GM23338 (cell line): ENCODE results near the gene ZSWIM3.

Source experiments
- CREB1 ChIP-seq: fragments of 250-450 bp; sonication (Bioruptor Pico); IDR thresholded peaks from 2 replicates; pipeline ENCODE4 v1.5.0; 2020; ENCODE audit warnings: low read depth, mild to moderate bottlenecking, moderate library complexity
- EZH2 ChIP-seq: fragments of 200-600 bp; sonication (generic); IDR thresholded peaks from one replicate; pipeline ENCODE4 v1.8.0; 2017; ENCODE audit warnings: antibody characterized with exemption, mild to moderate bottlenecking, low read depth; ENCODE audit not compliant: unreplicated experiment
- EZH2phosphoT487 ChIP-seq: fragments of 200-600 bp; sonication (generic); IDR thresholded peaks from one replicate; pipeline ENCODE4 v1.8.1; 2018; ENCODE audit warnings: antibody characterized with exemption; ENCODE audit not compliant: unreplicated experiment
- JUNB ChIP-seq: IDR thresholded peaks from one replicate; pipeline ENCODE4 v1.6.1; 2016; ENCODE audit warnings: antibody characterized with exemption; ENCODE audit not compliant: unreplicated experiment
- NANOG ChIP-seq: IDR thresholded peaks from 2 replicates; pipeline ENCODE4 v1.6.1; 2016; ENCODE audit warnings: antibody characterized with exemption, borderline replicate concordance
- POLR2AphosphoS5 ChIP-seq: IDR thresholded peaks from 2 replicates; pipeline ENCODE4 v1.6.1; 2016; ENCODE audit warnings: antibody characterized with exemption, low read depth
- STAT1 ChIP-seq: IDR thresholded peaks from one replicate; pipeline ENCODE4 v1.6.1; 2016; ENCODE audit warnings: antibody characterized with exemption; ENCODE audit not compliant: unreplicated experiment
- ZNF114 ChIP-seq: fragments of 250-450 bp; sonication (Bioruptor Pico); IDR thresholded peaks from 2 replicates; pipeline ENCODE4 v1.5.0; 2020; ENCODE audit warnings: mild to moderate bottlenecking, moderate library complexity
- ZNF331 ChIP-seq: fragments of 250-450 bp; sonication (Bioruptor Pico); IDR thresholded peaks from 2 replicates; pipeline ENCODE4 v1.5.0; 2020; ENCODE audit warnings: low read depth, mild to moderate bottlenecking, moderate library complexity
- TF ChIP-seq, protein P1 (sequence below), 2 experiments: fragments of 200-600 bp in 1 of 2; sonication (generic) in 1 of 2; conservative IDR thresholded peaks; 2 replicates each; pipeline versions ENCODE4 v1.5.1 to v1.6.1; 2016 to 2017; ENCODE audit warnings: antibody characterized with exemption in 2 of 2, low read depth in 2 of 2, mild to moderate bottlenecking in 2 of 2, moderate library complexity in 1 of 2
- TF ChIP-seq, protein P2 (sequence below): fragments of 250-450 bp; sonication (Bioruptor Pico); IDR thresholded peaks from 2 replicates; pipeline ENCODE4 v1.5.0; 2020; ENCODE audit warnings: mild to moderate bottlenecking, moderate library complexity
- TF ChIP-seq, protein P3 (sequence below): IDR thresholded peaks from one replicate; pipeline ENCODE4 v1.6.1; 2018; ENCODE audit warnings: antibody characterized with exemption; ENCODE audit not compliant: unreplicated experiment
- TF ChIP-seq, protein P4 (sequence below): IDR thresholded peaks from 2 replicates; pipeline ENCODE4 v1.6.1; 2016; ENCODE audit warnings: antibody characterized with exemption

DNA sequence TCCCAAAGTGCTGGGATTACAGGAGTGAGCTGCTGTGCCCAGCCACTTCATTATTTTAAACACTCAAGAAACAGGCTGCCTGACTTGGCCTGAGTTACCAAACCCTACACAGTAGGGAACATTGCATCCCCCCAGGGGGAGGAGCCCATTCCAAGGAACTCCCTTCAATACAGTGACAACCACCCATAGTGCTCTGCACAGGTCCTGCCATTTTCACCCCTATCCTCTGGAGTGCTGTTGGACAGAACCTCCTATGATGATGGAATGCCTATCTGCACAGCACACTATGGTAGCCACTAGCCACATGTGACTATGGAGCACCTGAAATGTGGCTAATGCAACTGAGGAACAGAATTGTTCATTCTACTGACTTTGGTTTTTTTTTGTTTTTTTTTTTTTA is 12.0 kb upstream of the ZSWIM3 start:
- TF ChIP-seq, protein P1, sequence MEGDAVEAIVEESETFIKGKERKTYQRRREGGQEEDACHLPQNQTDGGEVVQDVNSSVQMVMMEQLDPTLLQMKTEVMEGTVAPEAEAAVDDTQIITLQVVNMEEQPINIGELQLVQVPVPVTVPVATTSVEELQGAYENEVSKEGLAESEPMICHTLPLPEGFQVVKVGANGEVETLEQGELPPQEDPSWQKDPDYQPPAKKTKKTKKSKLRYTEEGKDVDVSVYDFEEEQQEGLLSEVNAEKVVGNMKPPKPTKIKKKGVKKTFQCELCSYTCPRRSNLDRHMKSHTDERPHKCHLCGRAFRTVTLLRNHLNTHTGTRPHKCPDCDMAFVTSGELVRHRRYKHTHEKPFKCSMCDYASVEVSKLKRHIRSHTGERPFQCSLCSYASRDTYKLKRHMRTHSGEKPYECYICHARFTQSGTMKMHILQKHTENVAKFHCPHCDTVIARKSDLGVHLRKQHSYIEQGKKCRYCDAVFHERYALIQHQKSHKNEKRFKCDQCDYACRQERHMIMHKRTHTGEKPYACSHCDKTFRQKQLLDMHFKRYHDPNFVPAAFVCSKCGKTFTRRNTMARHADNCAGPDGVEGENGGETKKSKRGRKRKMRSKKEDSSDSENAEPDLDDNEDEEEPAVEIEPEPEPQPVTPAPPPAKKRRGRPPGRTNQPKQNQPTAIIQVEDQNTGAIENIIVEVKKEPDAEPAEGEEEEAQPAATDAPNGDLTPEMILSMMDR (conservative IDR thresholded peaks at IDR 0.05; ENCODE audit: low read depth in 2 of 2): no peak
- no peak for TF ChIP-seq EZH2
- no peak for TF ChIP-seq JUNB
- no peak for TF ChIP-seq POLR2AphosphoS5
- TF ChIP-seq CREB1 (CRISPR knock-in tag): no peak
- TF ChIP-seq, protein P2, sequence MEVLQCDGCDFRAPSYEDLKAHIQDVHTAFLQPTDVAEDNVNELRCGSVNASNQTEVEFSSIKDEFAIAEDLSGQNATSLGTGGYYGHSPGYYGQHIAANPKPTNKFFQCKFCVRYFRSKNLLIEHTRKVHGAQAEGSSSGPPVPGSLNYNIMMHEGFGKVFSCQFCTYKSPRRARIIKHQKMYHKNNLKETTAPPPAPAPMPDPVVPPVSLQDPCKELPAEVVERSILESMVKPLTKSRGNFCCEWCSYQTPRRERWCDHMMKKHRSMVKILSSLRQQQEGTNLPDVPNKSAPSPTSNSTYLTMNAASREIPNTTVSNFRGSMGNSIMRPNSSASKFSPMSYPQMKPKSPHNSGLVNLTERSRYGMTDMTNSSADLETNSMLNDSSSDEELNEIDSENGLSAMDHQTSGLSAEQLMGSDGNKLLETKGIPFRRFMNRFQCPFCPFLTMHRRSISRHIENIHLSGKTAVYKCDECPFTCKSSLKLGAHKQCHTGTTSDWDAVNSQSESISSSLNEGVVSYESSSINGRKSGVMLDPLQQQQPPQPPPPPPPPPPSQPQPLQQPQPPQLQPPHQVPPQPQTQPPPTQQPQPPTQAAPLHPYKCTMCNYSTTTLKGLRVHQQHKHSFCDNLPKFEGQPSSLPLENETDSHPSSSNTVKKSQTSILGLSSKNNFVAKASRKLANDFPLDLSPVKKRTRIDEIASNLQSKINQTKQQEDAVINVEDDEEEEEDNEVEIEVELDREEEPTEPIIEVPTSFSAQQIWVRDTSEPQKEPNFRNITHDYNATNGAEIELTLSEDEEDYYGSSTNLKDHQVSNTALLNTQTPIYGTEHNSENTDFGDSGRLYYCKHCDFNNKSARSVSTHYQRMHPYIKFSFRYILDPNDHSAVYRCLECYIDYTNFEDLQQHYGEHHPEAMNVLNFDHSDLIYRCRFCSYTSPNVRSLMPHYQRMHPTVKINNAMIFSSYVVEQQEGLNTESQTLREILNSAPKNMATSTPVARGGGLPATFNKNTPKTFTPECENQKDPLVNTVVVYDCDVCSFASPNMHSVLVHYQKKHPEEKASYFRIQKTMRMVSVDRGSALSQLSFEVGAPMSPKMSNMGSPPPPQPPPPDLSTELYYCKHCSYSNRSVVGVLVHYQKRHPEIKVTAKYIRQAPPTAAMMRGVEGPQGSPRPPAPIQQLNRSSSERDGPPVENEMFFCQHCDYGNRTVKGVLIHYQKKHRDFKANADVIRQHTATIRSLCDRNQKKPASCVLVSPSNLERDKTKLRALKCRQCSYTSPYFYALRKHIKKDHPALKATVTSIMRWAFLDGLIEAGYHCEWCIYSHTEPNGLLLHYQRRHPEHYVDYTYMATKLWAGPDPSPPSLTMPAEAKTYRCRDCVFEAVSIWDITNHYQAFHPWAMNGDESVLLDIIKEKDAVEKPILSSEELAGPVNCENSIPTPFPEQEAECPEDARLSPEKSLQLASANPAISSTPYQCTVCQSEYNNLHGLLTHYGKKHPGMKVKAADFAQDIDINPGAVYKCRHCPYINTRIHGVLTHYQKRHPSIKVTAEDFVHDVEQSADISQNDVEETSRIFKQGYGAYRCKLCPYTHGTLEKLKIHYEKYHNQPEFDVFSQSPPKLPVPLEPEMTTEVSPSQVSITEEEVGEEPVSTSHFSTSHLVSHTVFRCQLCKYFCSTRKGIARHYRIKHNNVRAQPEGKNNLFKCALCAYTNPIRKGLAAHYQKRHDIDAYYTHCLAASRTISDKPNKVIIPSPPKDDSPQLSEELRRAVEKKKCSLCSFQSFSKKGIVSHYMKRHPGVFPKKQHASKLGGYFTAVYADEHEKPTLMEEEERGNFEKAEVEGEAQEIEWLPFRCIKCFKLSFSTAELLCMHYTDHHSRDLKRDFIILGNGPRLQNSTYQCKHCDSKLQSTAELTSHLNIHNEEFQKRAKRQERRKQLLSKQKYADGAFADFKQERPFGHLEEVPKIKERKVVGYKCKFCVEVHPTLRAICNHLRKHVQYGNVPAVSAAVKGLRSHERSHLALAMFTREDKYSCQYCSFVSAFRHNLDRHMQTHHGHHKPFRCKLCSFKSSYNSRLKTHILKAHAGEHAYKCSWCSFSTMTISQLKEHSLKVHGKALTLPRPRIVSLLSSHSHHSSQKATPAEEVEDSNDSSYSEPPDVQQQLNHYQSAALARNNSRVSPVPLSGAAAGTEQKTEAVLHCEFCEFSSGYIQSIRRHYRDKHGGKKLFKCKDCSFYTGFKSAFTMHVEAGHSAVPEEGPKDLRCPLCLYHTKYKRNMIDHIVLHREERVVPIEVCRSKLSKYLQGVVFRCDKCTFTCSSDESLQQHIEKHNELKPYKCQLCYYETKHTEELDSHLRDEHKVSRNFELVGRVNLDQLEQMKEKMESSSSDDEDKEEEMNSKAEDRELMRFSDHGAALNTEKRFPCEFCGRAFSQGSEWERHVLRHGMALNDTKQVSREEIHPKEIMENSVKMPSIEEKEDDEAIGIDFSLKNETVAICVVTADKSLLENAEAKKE (CRISPR knock-in tag): no peak
- TF ChIP-seq, protein P3, sequence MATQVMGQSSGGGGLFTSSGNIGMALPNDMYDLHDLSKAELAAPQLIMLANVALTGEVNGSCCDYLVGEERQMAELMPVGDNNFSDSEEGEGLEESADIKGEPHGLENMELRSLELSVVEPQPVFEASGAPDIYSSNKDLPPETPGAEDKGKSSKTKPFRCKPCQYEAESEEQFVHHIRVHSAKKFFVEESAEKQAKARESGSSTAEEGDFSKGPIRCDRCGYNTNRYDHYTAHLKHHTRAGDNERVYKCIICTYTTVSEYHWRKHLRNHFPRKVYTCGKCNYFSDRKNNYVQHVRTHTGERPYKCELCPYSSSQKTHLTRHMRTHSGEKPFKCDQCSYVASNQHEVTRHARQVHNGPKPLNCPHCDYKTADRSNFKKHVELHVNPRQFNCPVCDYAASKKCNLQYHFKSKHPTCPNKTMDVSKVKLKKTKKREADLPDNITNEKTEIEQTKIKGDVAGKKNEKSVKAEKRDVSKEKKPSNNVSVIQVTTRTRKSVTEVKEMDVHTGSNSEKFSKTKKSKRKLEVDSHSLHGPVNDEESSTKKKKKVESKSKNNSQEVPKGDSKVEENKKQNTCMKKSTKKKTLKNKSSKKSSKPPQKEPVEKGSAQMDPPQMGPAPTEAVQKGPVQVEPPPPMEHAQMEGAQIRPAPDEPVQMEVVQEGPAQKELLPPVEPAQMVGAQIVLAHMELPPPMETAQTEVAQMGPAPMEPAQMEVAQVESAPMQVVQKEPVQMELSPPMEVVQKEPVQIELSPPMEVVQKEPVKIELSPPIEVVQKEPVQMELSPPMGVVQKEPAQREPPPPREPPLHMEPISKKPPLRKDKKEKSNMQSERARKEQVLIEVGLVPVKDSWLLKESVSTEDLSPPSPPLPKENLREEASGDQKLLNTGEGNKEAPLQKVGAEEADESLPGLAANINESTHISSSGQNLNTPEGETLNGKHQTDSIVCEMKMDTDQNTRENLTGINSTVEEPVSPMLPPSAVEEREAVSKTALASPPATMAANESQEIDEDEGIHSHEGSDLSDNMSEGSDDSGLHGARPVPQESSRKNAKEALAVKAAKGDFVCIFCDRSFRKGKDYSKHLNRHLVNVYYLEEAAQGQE: no peak
- TF ChIP-seq, protein P4, sequence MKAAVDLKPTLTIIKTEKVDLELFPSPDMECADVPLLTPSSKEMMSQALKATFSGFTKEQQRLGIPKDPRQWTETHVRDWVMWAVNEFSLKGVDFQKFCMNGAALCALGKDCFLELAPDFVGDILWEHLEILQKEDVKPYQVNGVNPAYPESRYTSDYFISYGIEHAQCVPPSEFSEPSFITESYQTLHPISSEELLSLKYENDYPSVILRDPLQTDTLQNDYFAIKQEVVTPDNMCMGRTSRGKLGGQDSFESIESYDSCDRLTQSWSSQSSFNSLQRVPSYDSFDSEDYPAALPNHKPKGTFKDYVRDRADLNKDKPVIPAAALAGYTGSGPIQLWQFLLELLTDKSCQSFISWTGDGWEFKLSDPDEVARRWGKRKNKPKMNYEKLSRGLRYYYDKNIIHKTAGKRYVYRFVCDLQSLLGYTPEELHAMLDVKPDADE: no peak
- no peak for TF ChIP-seq STAT1
- no peak for TF ChIP-seq EZH2phosphoT487
- TF ChIP-seq NANOG: no peak
- no peak for TF ChIP-seq ZNF331 (CRISPR knock-in tag)
- no peak for TF ChIP-seq ZNF114 (CRISPR knock-in tag)
